B cell (primary cell): ENCODE measurements around the gene CENPL. TPM values are rescaled to one million over a fixed set of nuclear protein-coding genes. Genes with fewer than 3 reads are reported as not detected.
"Not testable (repeated sequence)": the region's sequence is repeated elsewhere in the genome, so short reads cannot be mapped to it uniquely, and the experiment has no call there.

Experiments
- ATAC-seq: fragments of 200-7000 bp; cut with Tn5 transposase; one replicate; pipeline ENCODE4 v1.10.0; 2021; ENCODE audit warnings: low read depth, mild to moderate bottlenecking, moderate number of reproducible peaks, moderate library complexity
- CTCF ChIA-PET: fragments of 350-600 bp; sonication (Branson Sonifier 250); formaldehyde crosslinking; loops from one replicate; lab custom pipeline; 2021; ENCODE audit warnings: antibody characterized with exemption, inconsistent platforms; lab: Charles Lee
- POLR2A ChIA-PET: fragments of 350-600 bp; sonication (Branson Sonifier 250); formaldehyde crosslinking; loops from one replicate; lab custom pipeline; 2021; ENCODE audit warnings: antibody characterized with exemption; lab: Charles Lee
- DNase-seq: peaks from one replicate; pipeline ENCODE4 v3.0.0; 2013
- H2AFZ ChIP-seq: 2 replicates; pipeline ENCODE4 v1.6.1; 2012; ENCODE audit warnings: mild to moderate bottlenecking, low read depth, low read length; ENCODE audit not compliant: insufficient read depth, poor library complexity, severe bottlenecking
- H3K27ac ChIP-seq, 2 donors: 1 replicate in 1 of 2; 2 replicates in 1 of 2; pipeline ENCODE4 v1.5.1; 2012 to 2013; ENCODE audit warnings: low read length in 2 of 2, mild to moderate bottlenecking in 2 of 2, moderate library complexity in 1 of 2
- H3K27me3 ChIP-seq, 4 experiments: fragments of 200-600 bp in 1 of 4; sonication (generic) in 1 of 4; replicated peaks in 1 of 4; 1 replicate in 2 of 4; 2 replicates in 2 of 4; pipeline versions ENCODE4 v1.6.1 to v1.7.0; 2013 to 2016; ENCODE audit warnings: low read length in 3 of 4, mild to moderate bottlenecking in 2 of 4, mixed read lengths in 1 of 4, moderate library complexity in 1 of 4; ENCODE audit not compliant: insufficient read depth in 4 of 4, control insufficient read depth in 3 of 4; ENCODE audit errors: control extremely low read depth in 1 of 4
- H3K36me3 ChIP-seq, 2 experiments: replicated peaks in 1 of 2; 1 replicate in 1 of 2; 2 replicates in 1 of 2; pipeline versions ENCODE4 v1.6.1 to v1.7.1; 2013; ENCODE audit warnings: low read length in 1 of 2; ENCODE audit not compliant: insufficient read depth in 2 of 2, control insufficient read depth in 1 of 2; ENCODE audit errors: control extremely low read depth in 1 of 2, extremely low read depth in 1 of 2
- H3K4me1 ChIP-seq, 2 donors: fragments of 200-600 bp in 1 of 2; sonication (generic) in 1 of 2; 1 replicate in 1 of 2; 2 replicates in 1 of 2; pipeline versions ENCODE4 v1.5.1 to v1.6.1; 2013 to 2017; ENCODE audit warnings: low read length in 2 of 2; ENCODE audit not compliant: control insufficient read depth in 2 of 2, insufficient read depth in 2 of 2
- H3K4me2 ChIP-seq: replicated peaks from 2 replicates; pipeline ENCODE3; 2012; ENCODE audit warnings: mild to moderate bottlenecking, low read depth, low read length; ENCODE audit not compliant: poor library complexity, severe bottlenecking
- H3K4me3 ChIP-seq, 5 experiments: fragments of 200-600 bp in 1 of 5; sonication (generic) in 1 of 5; 1 replicate in 3 of 5; 2 replicates in 2 of 5; pipeline versions ENCODE4 v1.5.1 to v1.7.0; 2011 to 2016; ENCODE audit warnings: low read length in 4 of 5, mild to moderate bottlenecking in 4 of 5, low read depth in 2 of 5, control low read depth in 1 of 5, moderate library complexity in 1 of 5; ENCODE audit not compliant: insufficient read depth in 1 of 5; ENCODE audit errors: control extremely low read depth in 1 of 5, extremely low read depth in 1 of 5
- H3K79me2 ChIP-seq: fragments of 200-600 bp; sonication (generic); one replicate; pipeline ENCODE4 v1.6.0; 2016; ENCODE audit warnings: low read length; ENCODE audit not compliant: control insufficient read depth, insufficient read depth
- H3K9ac ChIP-seq: fragments of 200-600 bp; sonication (generic); 2 replicates; pipeline ENCODE4 v1.6.1; 2017; ENCODE audit warnings: mild to moderate bottlenecking, low read length, moderate library complexity
- H3K9me3 ChIP-seq, 3 donors: one replicate each; pipeline versions ENCODE4 v1.6.1 to v1.7.1; 2013; ENCODE audit warnings: low read length in 2 of 3; ENCODE audit not compliant: control insufficient read depth in 2 of 3, insufficient read depth in 1 of 3; ENCODE audit errors: control extremely low read depth in 1 of 3
- H4K20me1 ChIP-seq: 2 replicates; pipeline ENCODE4 v1.6.0; 2012; ENCODE audit warnings: mild to moderate bottlenecking, low read length; ENCODE audit not compliant: insufficient read depth, control insufficient read depth, poor library complexity, severe bottlenecking
- H3K27ac Mint-ChIP-seq: one replicate; pipeline ENCODE4 v1.8.0; 2021; ENCODE audit warnings: mixed read lengths
- H3K27me3 Mint-ChIP-seq: one replicate; pipeline ENCODE4 v1.8.0; 2021; ENCODE audit warnings: mixed read lengths
- H3K4me1 Mint-ChIP-seq: one replicate; pipeline ENCODE4 v1.8.0; 2021; ENCODE audit warnings: mixed read lengths
- H3K4me3 Mint-ChIP-seq: one replicate; pipeline ENCODE4 v1.8.0; 2021; ENCODE audit warnings: mixed read lengths
- H3K9me3 Mint-ChIP-seq: one replicate; pipeline ENCODE4 v1.8.0; 2022; ENCODE audit warnings: mixed read lengths; ENCODE audit not compliant: insufficient read depth
- CTCF ChIP-seq: fragments of 200-600 bp; IDR thresholded peaks from one replicate; pipeline ENCODE4 v1.8.0; 2022; ENCODE audit warnings: antibody characterized with exemption, mild to moderate bottlenecking
- EZH2 ChIP-seq: IDR thresholded peaks from 2 replicates; pipeline ENCODE4 v1.6.1; 2012; ENCODE audit warnings: borderline replicate concordance, low read depth, mild to moderate bottlenecking, moderate library complexity, low read length; ENCODE audit not compliant: insufficient read depth, poor library complexity, severe bottlenecking
- WGBS: methylation state at CpG from one replicate; pipeline ENCODE4 v1.1.5; 2013; ENCODE audit warnings: missing lambda C conversion rate; ENCODE audit not compliant: insufficient coverage; 5-methylcytosine and 5-hydroxymethylcytosine counted together
- intact Hi-C: fragments of 100-400 bp; cut with micrococcal nuclease; formaldehyde crosslinking; loops from one replicate; pipeline ENCODE4 v1.10.0; 2022
- polyA plus RNA-seq: library from polyadenylated mRNA; depleted of rRNA; stranded (reverse); fragments of >200 nt; gene quantifications from 2 replicates; pipeline ENCODE4 v1.2.3, GENCODE V29; 2012
- total RNA-seq, 2 donors: library from RNA; stranded (reverse); fragments of 120-200 nt in 1 of 2; gene quantifications; 1 replicate in 1 of 2; 2 replicates in 1 of 2; pipeline versions ENCODE4 v1.2.3 to v1.2.4, GENCODE V29; 2013 to 2022

The CENPL gene
- total and polyA plus RNA-seq, 2 donors (not counting 1 experiment from before 2014, with no cell fraction given), result 3.2 to 9.7 TPM

GRCh38 chr1:173862769-173863223 is 38.1 kb upstream of the CENPL start:
- peaks cover 40% of the 10 kb centered on the region for H3K4me1 Mint-ChIP-seq
- TF ChIP-seq EZH2 (no peak), CTCF (no peak)
- peak overlapping the region; percentile 28 for H3K27ac Mint-ChIP-seq
- no peak overlapping the region for H3K4me3 ChIP-seq
- H3K36me3 ChIP-seq, result peaks cover 5 to 54% of the 10 kb centered on the region in 2 experiments
- no peak overlapping the region for H3K4me3 Mint-ChIP-seq
- H3K27me3 ChIP-seq, result no peaks in the 10 kb centered on the region
- no peaks in the 10 kb centered on the region for H3K27me3 Mint-ChIP-seq
- DNase-seq, result no peak
- CTCF ChIA-PET, result interaction anchor here (1.2 to 1.3 kb wide), 2 partner anchors 39 to 355 kb away, joined by 3 to 4 read pairs; no protein-coding TSS in a partner anchor
- H2AFZ ChIP-seq, result no peak overlapping the region
- H3K9me3 Mint-ChIP-seq, result no peaks in the 10 kb centered on the region
- H3K79me2 ChIP-seq, result peaks cover 13% of the 10 kb centered on the region
- intact Hi-C loops, result no loop called here
- no peaks in the 10 kb centered on the region for H4K20me1 ChIP-seq
- no peak for ATAC-seq
- H3K9ac ChIP-seq, result no peak overlapping the region
- no peak overlapping the region for H3K4me2 ChIP-seq
- POLR2A ChIA-PET, result no interaction called here
- peaks cover 19 to 31% of the 10 kb centered on the region in 2 donors for H3K4me1 ChIP-seq
- H3K27ac ChIP-seq, result peak overlapping the region in 1 of 2 donors; percentile 27
- H3K9me3 ChIP-seq, result no peaks in the 10 kb centered on the region
- 80% methylated on average over 6 of the region's 8 CpGs for WGBS

DNA sequence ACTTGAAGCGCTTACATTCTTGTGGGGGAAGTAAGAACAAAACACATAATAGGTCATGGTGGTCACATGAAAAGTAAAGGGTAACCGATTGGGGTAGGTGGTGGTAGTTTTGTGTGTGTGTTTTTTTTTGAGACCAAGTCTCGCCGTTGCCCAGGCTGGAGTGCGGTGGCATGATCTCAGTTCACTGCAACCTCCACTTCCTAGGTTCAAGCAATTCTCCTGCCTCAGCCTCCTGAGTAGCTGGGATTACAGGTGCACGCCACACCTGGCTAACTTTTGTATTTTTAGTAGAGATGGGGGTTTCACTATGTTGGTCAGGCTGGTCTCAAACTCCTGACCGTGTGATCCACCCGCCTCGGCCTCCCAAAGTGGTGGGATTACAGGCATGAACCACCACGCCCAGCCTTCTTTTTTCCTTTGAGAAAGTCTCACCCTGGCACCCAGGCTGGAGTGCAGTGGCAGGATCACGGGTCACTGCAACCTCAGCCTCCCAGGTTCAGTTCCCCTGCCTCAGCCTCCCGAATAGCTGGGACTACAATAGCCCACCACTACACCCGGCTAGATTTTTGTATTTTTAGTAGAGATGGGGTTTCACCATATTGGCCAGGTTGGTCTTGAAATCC is 37.6 kb upstream of the CENPL start:
- H2AFZ ChIP-seq, ATAC-seq, intact Hi-C loops, H3K4me3 Mint-ChIP-seq, H3K27me3 Mint-ChIP-seq, POLR2A ChIA-PET, DNase-seq, H3K4me3 ChIP-seq, H4K20me1 ChIP-seq, H3K9me3 Mint-ChIP-seq, H3K27me3 ChIP-seq, H3K4me2 ChIP-seq, H3K9me3 ChIP-seq, H3K9ac ChIP-seq, H3K79me2 ChIP-seq: not testable (repeated sequence)
- 71% methylated on average over 4 of the region's 13 CpGs for WGBS
- peaks cover 38% of the 10 kb centered on the region for H3K4me1 Mint-ChIP-seq
- Histone ChIP-seq H3K36me3 (peaks cover 5 to 60% of the 10 kb centered on the region in 2 experiments), H3K4me1 (peaks cover 19 to 26% of the 10 kb centered on the region in 2 donors), H3K27ac (peak overlapping the region in 1 of 2 donors; percentile 27)
- CTCF ChIA-PET, result interaction anchor here (1.2 kb wide), 1 partner anchor 38 kb away, joined by 3 read pairs; no protein-coding TSS in a partner anchor
- peak overlapping the region; percentile 28 for H3K27ac Mint-ChIP-seq
